H1 (cell line): Measurements from ENCODE around the gene HAGH. TPM values are rescaled to one million over a fixed set of nuclear protein-coding genes. Genes with fewer than 3 reads are reported as not detected.

Source experiments
- ASH2L ChIP-seq: fragments of 200-600, 300-600 bp; sonication (generic); IDR thresholded peaks from one replicate; pipeline ENCODE4 v1.7.1; 2017; ENCODE audit warnings: low read length
- CHD1 ChIP-seq: IDR thresholded peaks from 2 replicates; pipeline ENCODE4 v1.6.1; 2012; ENCODE audit warnings: low read depth, low read length, improper control_type of control experiment
- KDM4A ChIP-seq: IDR thresholded peaks from one replicate; pipeline ENCODE4 v1.7.1; 2012; ENCODE audit warnings: low read depth, mild to moderate bottlenecking, moderate library complexity, low read length, inconsistent platforms; ENCODE audit not compliant: severe bottlenecking
- RNF2 ChIP-seq: fragments of 200-900, 300-1000 bp; sonication (generic); IDR thresholded peaks from 2 replicates; pipeline ENCODE4 v1.7.1; 2016; ENCODE audit warnings: borderline replicate concordance, low read depth, mild to moderate bottlenecking, antibody characterized with exemption, low read length; ENCODE audit not compliant: poor library complexity, severe bottlenecking; ENCODE audit errors: missing control alignments
- SAP30 ChIP-seq: fragments of 300-600 bp; sonication (generic); IDR thresholded peaks from 2 replicates; pipeline ENCODE4 v1.7.1; 2012; ENCODE audit warnings: low read length, moderate library complexity, mild to moderate bottlenecking, inconsistent platforms; ENCODE audit not compliant: insufficient read depth, insufficient replicate concordance
- SP4 ChIP-seq: IDR thresholded peaks from 2 replicates; pipeline ENCODE4 v1.6.1; 2012; ENCODE audit warnings: low read length, inconsistent platforms
- polyA plus RNA-seq, 7 experiments: library from polyadenylated mRNA; depleted of rRNA in 3 of 7; stranded (reverse) in 5 of 7; unstranded in 2 of 7; fragments of >200 nt in 5 of 7; fragments of 200-250 nt in 2 of 7; gene quantifications; 1 replicate in 5 of 7; 2 replicates in 1 of 7; 4 replicates in 1 of 7; pipeline versions ENCODE4 v1.2.1 to v1.2.3, GENCODE V29; 2011 to 2013; ENCODE audit warnings: missing spikeins in 2 of 7, mixed read lengths in 2 of 7
- total RNA-seq: library from RNA; stranded (reverse); fragmentation: NEBNext Ultra II Directional; extraction: Animal tissue kit (Norgen Biotek cat#: 25700); gene quantifications from 2 replicates; pipeline ENCODE4 v1.2.1, GENCODE V29; 2021

HAGH gene
- total and polyA plus RNA-seq, 2 of the 8 experiments (the other 6 are each of a cell fraction or from before 2014, with no cell fraction given), result 28.7 to 40.6 TPM

- TF ChIP-seq SAP30, result no peak
- TF ChIP-seq CHD1, result no peak
- TF ChIP-seq KDM4A, result no peak
- no peak for TF ChIP-seq SP4
- TF ChIP-seq RNF2, result no peak
- no peak for TF ChIP-seq ASH2L
These were observed 35.1 kb upstream of the HAGH start (continued) for GRCh38 chr16:1861730-1862129.
